CD4-positive, alpha-beta T cell (primary cell): Measurements from ENCODE around the gene DDX31. TPM values are rescaled to one million over a fixed set of nuclear protein-coding genes. Genes with fewer than 3 reads are reported as not detected.

Experiments used
- ATAC-seq: fragments of 200-7000 bp; cut with Tn5 transposase; one replicate; pipeline ENCODE4 v1.10.0; 2022; ENCODE audit warnings: mild to moderate bottlenecking; ENCODE audit not compliant: poor library complexity
- CTCF ChIA-PET: fragments of 350-600 bp; sonication (Branson Sonifier 250); formaldehyde crosslinking; loops from one replicate; lab custom pipeline; 2021; ENCODE audit warnings: antibody characterized with exemption, inconsistent platforms; lab: Charles Lee
- POLR2A ChIA-PET: fragments of 350-600 bp; sonication (Branson Sonifier 250); formaldehyde crosslinking; loops from one replicate; lab custom pipeline; 2021; ENCODE audit warnings: antibody characterized with exemption, inconsistent platforms; lab: Charles Lee
- DNase-seq, 14 experiments: peaks; one replicate each; pipeline ENCODE4 v3.0.0-alpha.2; 2013 to 2020; ENCODE audit warnings: mixed read lengths in 2 of 14
- H3K27ac ChIP-seq, 2 donors: one replicate each; pipeline versions ENCODE4 v1.5.1 to v1.7.0; 2013; ENCODE audit warnings: low read length in 2 of 2, low read depth in 1 of 2, mild to moderate bottlenecking in 1 of 2
- H3K27me3 ChIP-seq, 2 experiments: 1 replicate in 1 of 2; 2 replicates in 1 of 2; pipeline versions ENCODE4 v1.6.1 to v1.7.0; 2013; ENCODE audit warnings: low read length in 2 of 2, control low read depth in 1 of 2, mild to moderate bottlenecking in 1 of 2, moderate library complexity in 1 of 2; ENCODE audit not compliant: insufficient read depth in 2 of 2, control insufficient read depth in 1 of 2
- H3K36me3 ChIP-seq: one replicate; pipeline ENCODE4 v1.6.1; 2013; ENCODE audit warnings: low read length, control low read depth; ENCODE audit not compliant: insufficient read depth
- H3K4me1 ChIP-seq: one replicate; pipeline ENCODE4 v1.6.1; 2013; ENCODE audit warnings: low read length, control low read depth; ENCODE audit not compliant: insufficient read depth
- H3K4me3 ChIP-seq: one replicate; pipeline ENCODE4 v1.5.1; 2013; ENCODE audit warnings: mild to moderate bottlenecking, low read length, moderate library complexity
- H3K9me3 ChIP-seq, 2 experiments: 1 replicate in 1 of 2; 2 replicates in 1 of 2; pipeline versions ENCODE4 v1.6.1 to v1.7.0; 2013; ENCODE audit warnings: low read length in 2 of 2, mild to moderate bottlenecking in 2 of 2, control low read depth in 1 of 2, moderate library complexity in 1 of 2; ENCODE audit not compliant: control insufficient read depth in 1 of 2, insufficient read depth in 1 of 2
- H3K27ac Mint-ChIP-seq: one replicate; pipeline ENCODE4 v1.8.0; 2020; ENCODE audit warnings: mixed read lengths
- H3K27me3 Mint-ChIP-seq: one replicate; pipeline ENCODE4 v1.8.0; 2021; ENCODE audit warnings: mixed read lengths
- H3K36me3 Mint-ChIP-seq: one replicate; pipeline ENCODE4 v1.8.0; 2021; ENCODE audit warnings: low read depth, mixed read lengths
- H3K4me1 Mint-ChIP-seq: one replicate; pipeline ENCODE4 v1.8.0; 2021; ENCODE audit warnings: low read depth, mixed read lengths
- H3K4me3 Mint-ChIP-seq: one replicate; pipeline ENCODE4 v1.8.0; 2020; ENCODE audit warnings: mild to moderate bottlenecking, mixed read lengths
- H3K9me3 Mint-ChIP-seq: one replicate; pipeline ENCODE4 v1.8.0; 2020; ENCODE audit warnings: mixed read lengths
- intact Hi-C, 2 experiments: fragments of 100-400 bp; cut with DNase I in 1 of 2; cut with micrococcal nuclease in 1 of 2; formaldehyde crosslinking; loops; one replicate each; pipeline versions ENCODE4 v1.15.1 to v1.9.0; 2023 to 2025; cut with DNase I, micrococcal nuclease
- total RNA-seq, 174 experiments: library from RNA in 2 of 174; stranded (reverse) in 2 of 174; gene quantifications; one replicate each; pipeline ENCODE4 v1.2.3 and lab custom pipeline; 2021 to 2026
- TF ChIP-seq, protein P1 (sequence below): fragments of 200-600 bp; IDR thresholded peaks from one replicate; pipeline ENCODE4 v1.8.0; 2022; ENCODE audit warnings: antibody characterized with exemption, mild to moderate bottlenecking

The DDX31 gene
- total RNA-seq, 2 experiments from 2014 or later, result 11.0 to 11.3 TPM

DNA sequence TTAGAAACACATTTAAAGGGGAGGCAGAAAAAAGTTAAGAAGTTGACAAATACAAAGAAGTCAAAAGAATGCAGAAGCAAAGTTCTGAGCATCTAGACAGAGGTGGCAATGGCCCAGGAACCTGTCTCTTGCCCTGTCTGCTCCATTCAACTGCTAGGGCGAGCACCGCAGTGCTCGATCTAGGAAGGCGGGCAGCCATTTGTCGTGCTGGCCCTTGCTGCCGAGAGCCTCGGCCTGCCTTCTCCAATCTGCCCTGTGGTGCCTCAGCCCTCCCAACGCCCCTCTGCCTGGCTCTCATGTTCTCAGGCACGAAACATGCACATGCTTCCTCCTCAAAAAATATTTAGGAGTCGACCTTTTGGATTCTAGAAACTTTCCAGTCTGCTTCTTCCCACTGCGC, 42.2 kb downstream of the DDX31 start:
- Mint-ChIP-seq H3K36me3 (peaks cover 95% of the 10 kb centered on the region), H3K27ac (no peak overlapping the region), H3K4me1 (no peaks in the 10 kb centered on the region), H3K27me3 (no peaks in the 10 kb centered on the region), H3K9me3 (no peaks in the 10 kb centered on the region), H3K4me3 (no peak overlapping the region)
- TF ChIP-seq, protein P1, sequence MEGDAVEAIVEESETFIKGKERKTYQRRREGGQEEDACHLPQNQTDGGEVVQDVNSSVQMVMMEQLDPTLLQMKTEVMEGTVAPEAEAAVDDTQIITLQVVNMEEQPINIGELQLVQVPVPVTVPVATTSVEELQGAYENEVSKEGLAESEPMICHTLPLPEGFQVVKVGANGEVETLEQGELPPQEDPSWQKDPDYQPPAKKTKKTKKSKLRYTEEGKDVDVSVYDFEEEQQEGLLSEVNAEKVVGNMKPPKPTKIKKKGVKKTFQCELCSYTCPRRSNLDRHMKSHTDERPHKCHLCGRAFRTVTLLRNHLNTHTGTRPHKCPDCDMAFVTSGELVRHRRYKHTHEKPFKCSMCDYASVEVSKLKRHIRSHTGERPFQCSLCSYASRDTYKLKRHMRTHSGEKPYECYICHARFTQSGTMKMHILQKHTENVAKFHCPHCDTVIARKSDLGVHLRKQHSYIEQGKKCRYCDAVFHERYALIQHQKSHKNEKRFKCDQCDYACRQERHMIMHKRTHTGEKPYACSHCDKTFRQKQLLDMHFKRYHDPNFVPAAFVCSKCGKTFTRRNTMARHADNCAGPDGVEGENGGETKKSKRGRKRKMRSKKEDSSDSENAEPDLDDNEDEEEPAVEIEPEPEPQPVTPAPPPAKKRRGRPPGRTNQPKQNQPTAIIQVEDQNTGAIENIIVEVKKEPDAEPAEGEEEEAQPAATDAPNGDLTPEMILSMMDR, result no peak
- H3K36me3 ChIP-seq, result peaks cover 60% of the 10 kb centered on the region
- ATAC-seq (no peak), DNase-seq (no peak)
- no peaks in the 10 kb centered on the region for H3K27me3 ChIP-seq
- ChIA-PET POLR2A (no interaction called here), CTCF (no interaction called here)
- H3K27ac ChIP-seq, result no peak overlapping the region
- no peaks in the 10 kb centered on the region for H3K4me1 ChIP-seq
- H3K4me3 ChIP-seq, result no peak overlapping the region
- no peaks in the 10 kb centered on the region for H3K9me3 ChIP-seq
- intact Hi-C loops, result loop anchor here in 1 of 2 experiments (10.0 kb wide), 1 partner anchor 177 kb away; no protein-coding TSS in a partner anchor

- peaks cover 95% of the 10 kb centered on the region for H3K36me3 Mint-ChIP-seq
- ChIA-PET CTCF (no interaction called here), POLR2A (no interaction called here)
- ATAC-seq (no peak), DNase-seq (no peak)
- TF ChIP-seq, protein P1, result no peak
- no peaks in the 10 kb centered on the region for H3K9me3 Mint-ChIP-seq
- Histone ChIP-seq H3K27me3 (no peaks in the 10 kb centered on the region), H3K27ac (no peak overlapping the region), H3K9me3 (no peaks in the 10 kb centered on the region), H3K4me1 (no peaks in the 10 kb centered on the region), H3K36me3 (peaks cover 58% of the 10 kb centered on the region), H3K4me3 (no peak overlapping the region)
- no peak overlapping the region for H3K27ac Mint-ChIP-seq
- intact Hi-C loops, result loop anchor here in 1 of 2 experiments (10.0 kb wide), 1 partner anchor 178 kb away; no protein-coding TSS in a partner anchor
- H3K4me3 Mint-ChIP-seq, result no peak overlapping the region
- H3K27me3 Mint-ChIP-seq, result no peaks in the 10 kb centered on the region
- no peaks in the 10 kb centered on the region for H3K4me1 Mint-ChIP-seq
Observed at GRCh38 chr9:132627106-132627505, 42.7 kb downstream of the DDX31 start.

- no peak overlapping the region for H3K27ac ChIP-seq
- Mint-ChIP-seq H3K4me3 (no peak overlapping the region), H3K9me3 (no peaks in the 10 kb centered on the region), H3K27me3 (no peaks in the 10 kb centered on the region), H3K27ac (no peak overlapping the region), H3K4me1 (no peaks in the 10 kb centered on the region), H3K36me3 (peaks cover 95% of the 10 kb centered on the region)
- TF ChIP-seq, protein P1, result no peak
- H3K4me1 ChIP-seq, result no peaks in the 10 kb centered on the region
- H3K4me3 ChIP-seq, result no peak overlapping the region
- intact Hi-C loops, result loop anchor here in 1 of 2 experiments (10.0 kb wide), 1 partner anchor 179 kb away; no protein-coding TSS in a partner anchor
- ChIA-PET POLR2A (no interaction called here), CTCF (no interaction called here)
- no peak for ATAC-seq
- peaks cover 58% of the 10 kb centered on the region for H3K36me3 ChIP-seq
- no peaks in the 10 kb centered on the region for H3K27me3 ChIP-seq
- no peak for DNase-seq
- no peaks in the 10 kb centered on the region for H3K9me3 ChIP-seq
Observed at GRCh38 chr9:132626285-132626684, 43.5 kb downstream of the DDX31 start.
